Neuron (in vitro differentiated cells): ENCODE measurements around the gene CORO2B.

ENCODE experiments used
- H2AFZ ChIP-seq: one replicate; pipeline ENCODE4 v1.6.1; 2013; ENCODE audit warnings: low read depth, mild to moderate bottlenecking, inconsistent platforms, low read length, moderate library complexity
- H3K27me3 ChIP-seq: one replicate; pipeline ENCODE4 v1.6.1; 2013; ENCODE audit warnings: low read length; ENCODE audit not compliant: insufficient read depth
- H3K36me3 ChIP-seq: one replicate; pipeline ENCODE4 v1.6.1; 2013; ENCODE audit warnings: low read length; ENCODE audit not compliant: insufficient read depth
- H3K4me1 ChIP-seq: one replicate; pipeline ENCODE4 v1.6.1; 2013; ENCODE audit warnings: low read length; ENCODE audit not compliant: insufficient read depth
- H3K4me3 ChIP-seq: 2 replicates; pipeline ENCODE4 v1.5.1; 2013; ENCODE audit warnings: mild to moderate bottlenecking, low read length, moderate library complexity
- H3K9me3 ChIP-seq: one replicate; pipeline ENCODE4 v1.6.1; 2013; ENCODE audit warnings: low read length

CORO2B gene

GRCh38 chr15:68578980-68579935 lies at the start of gene CORO2B:
Gene CORO2B (plus strand): TSS chr15:68578993. CDS start chr15:68579263, 270 bp downstream.
- H2AFZ ChIP-seq, result peak within 1 kb of the TSS; percentile 84
- H3K4me3 ChIP-seq, result peak within 1 kb of the TSS; percentile 56
- H3K9me3 ChIP-seq, result no peaks in the 10 kb centered on the region
- peaks cover 21% of the 10 kb centered on the region for H3K4me1 ChIP-seq
- no peaks in the 10 kb centered on the region for H3K27me3 ChIP-seq
- H3K36me3 ChIP-seq, result no peaks in the 10 kb centered on the region

GRCh38 chr15:68531387-68532179 lies 47.2 kb upstream of the CORO2B start:
- H3K4me1 ChIP-seq, result no peaks in the 10 kb centered on the region
- no peak overlapping the region for H2AFZ ChIP-seq
- no peaks in the 10 kb centered on the region for H3K9me3 ChIP-seq
- no peaks in the 10 kb centered on the region for H3K27me3 ChIP-seq
- no peaks in the 10 kb centered on the region for H3K36me3 ChIP-seq
- no peak overlapping the region for H3K4me3 ChIP-seq

- Histone ChIP-seq H3K27me3 (peaks cover 1% of the 10 kb centered on the region), H3K4me3 (no peak overlapping the region), H3K9me3 (no peaks in the 10 kb centered on the region), H3K4me1 (no peaks in the 10 kb centered on the region), H2AFZ (no peak overlapping the region), H3K36me3 (no peaks in the 10 kb centered on the region)
Measured at GRCh38 chr15:68536331-68537095, 42.3 kb upstream of the CORO2B start.

- Histone ChIP-seq H3K9me3 (no peaks in the 10 kb centered on the region), H3K4me3 (no peak overlapping the region), H3K27me3 (peaks cover 5% of the 10 kb centered on the region), H3K4me1 (no peaks in the 10 kb centered on the region), H3K36me3 (no peaks in the 10 kb centered on the region), H2AFZ (no peak overlapping the region)
Measured at GRCh38 chr15:68537097-68537496, 41.7 kb upstream of the CORO2B start.

- H3K27me3 ChIP-seq, result peaks cover 5% of the 10 kb centered on the region
- no peak overlapping the region for H3K4me3 ChIP-seq
- H2AFZ ChIP-seq, result no peak overlapping the region
- no peaks in the 10 kb centered on the region for H3K4me1 ChIP-seq
- no peaks in the 10 kb centered on the region for H3K9me3 ChIP-seq
- no peaks in the 10 kb centered on the region for H3K36me3 ChIP-seq
Measured at GRCh38 chr15:68537506-68537905, 41.3 kb upstream of the CORO2B start.

GRCh38 chr15:68538311-68538710 lies 40.5 kb upstream of the CORO2B start:
- Histone ChIP-seq H3K4me1 (no peaks in the 10 kb centered on the region), H3K27me3 (peaks cover 5% of the 10 kb centered on the region), H3K9me3 (no peaks in the 10 kb centered on the region), H3K36me3 (no peaks in the 10 kb centered on the region), H3K4me3 (no peak overlapping the region), H2AFZ (no peak overlapping the region)

GRCh38 chr15:68541743-68542142 lies 37.0 kb upstream of the CORO2B start:
- Histone ChIP-seq H2AFZ (no peak overlapping the region), H3K4me1 (no peaks in the 10 kb centered on the region), H3K36me3 (no peaks in the 10 kb centered on the region), H3K4me3 (no peak overlapping the region), H3K9me3 (no peaks in the 10 kb centered on the region), H3K27me3 (peaks cover 5% of the 10 kb centered on the region)

- Histone ChIP-seq H3K4me3 (no peak overlapping the region), H3K27me3 (peaks cover 5% of the 10 kb centered on the region), H2AFZ (no peak overlapping the region), H3K36me3 (no peaks in the 10 kb centered on the region), H3K9me3 (no peaks in the 10 kb centered on the region), H3K4me1 (no peaks in the 10 kb centered on the region)
Measured at GRCh38 chr15:68542348-68542747, 36.4 kb upstream of the CORO2B start.

GRCh38 chr15:68542771-68543164 lies 36.0 kb upstream of the CORO2B start:
- H3K4me3 ChIP-seq, result no peak overlapping the region
- H2AFZ ChIP-seq, result no peak overlapping the region
- H3K36me3 ChIP-seq, result no peaks in the 10 kb centered on the region

GRCh38 chr15:68543165-68544008 lies 35.4 kb upstream of the CORO2B start:
- Histone ChIP-seq H3K4me1 (no peaks in the 10 kb centered on the region), H3K36me3 (no peaks in the 10 kb centered on the region), H3K27me3 (peaks cover 6% of the 10 kb centered on the region), H3K9me3 (no peaks in the 10 kb centered on the region), H3K4me3 (no peak overlapping the region), H2AFZ (no peak overlapping the region)

More at GRCh38 chr15:68542771-68543164, 36.0 kb upstream of the CORO2B start:
- H3K4me1 ChIP-seq, result no peaks in the 10 kb centered on the region
- H3K9me3 ChIP-seq, result no peaks in the 10 kb centered on the region
- H3K27me3 ChIP-seq, result peaks cover 5% of the 10 kb centered on the region

- no peak overlapping the region for H2AFZ ChIP-seq
- H3K4me3 ChIP-seq, result no peak overlapping the region
- H3K4me1 ChIP-seq, result no peaks in the 10 kb centered on the region
- H3K36me3 ChIP-seq, result no peaks in the 10 kb centered on the region
- H3K27me3 ChIP-seq, result peaks cover 7% of the 10 kb centered on the region
- H3K9me3 ChIP-seq, result no peaks in the 10 kb centered on the region
Measured at GRCh38 chr15:68546318-68546717, 32.5 kb upstream of the CORO2B start.

GRCh38 chr15:68548364-68548763 lies 30.4 kb upstream of the CORO2B start:
- no peaks in the 10 kb centered on the region for H3K4me1 ChIP-seq
- H2AFZ ChIP-seq, result no peak overlapping the region
- no peak overlapping the region for H3K4me3 ChIP-seq
- no peaks in the 10 kb centered on the region for H3K9me3 ChIP-seq
- no peaks in the 10 kb centered on the region for H3K36me3 ChIP-seq
- peaks cover 2% of the 10 kb centered on the region for H3K27me3 ChIP-seq
